G401 (cell line): ENCODE measurements around the gene AK6. TPM values are rescaled to one million over a fixed set of nuclear protein-coding genes. Genes with fewer than 3 reads are reported as not detected.
A peak's percentile ranks its signal among the peaks of the same experiment; 100 is the strongest.
"Not testable (repeated sequence)": the region's sequence is repeated elsewhere in the genome, so short reads cannot be mapped to it uniquely, and the experiment has no call there.

Experiments used
- DNase-seq: peaks from one replicate; pipeline ENCODE4 v3.0.0-alpha.2; 2015; ENCODE audit warnings: low spot score
- in situ Hi-C: cut with HindIII; loops from 2 replicates; pipeline ENCODE4 v1.10.0; 2016; ENCODE audit warnings: low sequenced_read_pairs, mixed read lengths
- total RNA-seq: library from RNA; depleted of rRNA; stranded (reverse); fragments of >200 nt; shearing (Covaris generic); gene quantifications from 2 replicates; pipeline ENCODE4 v1.2.3, GENCODE V29; 2014; rRNA removed

AK6 gene
- 39.7 and 62.0 TPM in 2 replicates for total RNA-seq

GRCh38 chr5:69369340-69370121 is at the start of gene AK6, which contains the start of the genes RAD17 and TAF9:
Gene AK6, minus strand, starts transcription at chr5:69369520. Its CDS starts 30 bp downstream, at chr5:69369490.
Gene RAD17, plus strand, starts transcription at chr5:69369818. Its CDS starts 2,391 bp downstream, at chr5:69372209.
Gene TAF9, minus strand, starts transcription at chr5:69369520. Its CDS starts 3,783 bp downstream, at chr5:69365737.
- in situ Hi-C loops = no loop called here

DNA sequence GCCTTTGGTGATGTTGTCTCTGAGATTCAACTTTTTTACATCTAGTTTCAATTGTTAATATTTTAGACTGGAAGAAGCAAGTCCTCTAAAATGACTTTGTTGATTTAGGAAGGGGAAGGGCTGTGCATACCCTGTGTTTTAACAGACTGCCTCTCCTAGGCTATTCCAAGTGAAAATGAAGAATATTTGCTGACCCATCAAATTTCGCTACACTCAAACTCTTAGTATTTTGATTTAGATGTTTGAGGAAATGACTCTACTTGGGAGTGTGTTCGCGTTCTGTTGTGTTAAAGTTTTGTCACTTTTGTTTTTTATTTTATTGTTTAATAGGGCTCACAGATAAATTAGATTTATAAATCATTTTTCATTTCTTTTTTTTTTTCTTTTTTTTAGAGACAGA is 49.2 kb upstream of the AK6 start:
- in situ Hi-C loops = no loop called here
- DNase-seq = no peak

More at GRCh38 chr5:69369340-69370121, at the start of gene AK6, which contains the start of the genes RAD17 and TAF9:
- DNase-seq = peak; percentile 90

GRCh38 chr5:69416699-69417098 is 47.4 kb upstream of the AK6 start:
- in situ Hi-C loops = no loop called here
- no peak for DNase-seq

- in situ Hi-C loops = no loop called here
- no peak for DNase-seq
These were observed 46.9 kb upstream of the AK6 start for GRCh38 chr5:69416180-69416579.

DNA sequence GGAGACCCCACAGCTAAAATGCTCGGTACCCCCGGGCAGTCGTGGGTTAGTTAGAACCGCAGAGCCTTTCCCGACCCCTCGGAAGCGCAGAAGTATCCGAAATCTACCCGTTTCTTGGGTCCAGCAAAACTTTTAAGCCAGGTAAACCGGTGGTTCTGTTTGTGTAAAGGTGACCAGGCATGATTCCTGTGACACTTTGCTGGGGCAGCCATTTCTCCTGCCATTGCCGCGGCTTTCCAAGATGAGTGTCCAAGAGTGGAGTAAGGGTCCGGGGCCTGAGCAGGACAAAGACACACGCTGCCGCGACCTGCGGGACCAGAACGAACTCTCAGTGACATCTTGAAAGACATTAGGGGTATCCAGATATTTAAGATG is 46.3 kb upstream of the AK6 start:
- in situ Hi-C loops = no loop called here
- DNase-seq = no peak

DNA sequence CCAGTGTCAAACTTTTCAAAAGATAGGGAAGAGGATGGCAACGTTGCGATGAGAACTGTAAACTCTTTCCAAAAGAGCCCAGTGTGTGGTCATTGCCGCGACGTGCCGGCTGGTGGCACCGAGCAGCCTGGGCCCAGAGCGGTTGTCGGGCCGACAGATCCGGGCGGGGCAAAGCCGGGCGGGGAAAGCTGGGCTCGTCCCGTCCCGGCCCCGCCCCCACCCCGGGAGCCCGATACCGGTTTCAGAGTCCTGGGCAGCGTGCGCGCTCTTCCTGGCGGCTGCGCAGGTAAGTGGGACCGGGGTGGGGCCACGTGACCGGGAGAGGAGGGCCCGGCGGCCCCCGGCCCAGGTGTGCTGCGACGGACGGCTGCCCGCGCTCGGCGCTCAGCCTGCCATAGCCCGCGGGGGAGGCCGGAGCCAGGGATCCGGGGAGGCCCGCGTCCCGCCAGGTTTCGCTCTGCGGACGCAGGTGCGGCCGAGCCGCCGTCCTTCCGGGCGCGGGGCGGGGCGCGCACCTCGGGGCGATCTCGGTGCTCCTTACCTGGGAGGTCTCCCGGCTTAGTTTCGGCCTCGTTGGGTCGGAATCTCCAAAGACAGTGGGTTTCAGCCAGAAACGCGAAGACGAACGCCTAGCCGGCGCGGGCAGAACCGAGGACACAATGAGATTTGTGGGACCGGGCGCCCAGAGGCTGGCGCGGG is 45.7 kb upstream of the AK6 start, which contains the start of gene MARVELD2:
MARVELD2 (plus strand) TSS at position 232 of the 699 bp plus-strand sequence. CDS start 4,270 bp downstream, outside the sequence.
- in situ Hi-C loops = no loop called here
- peak; percentile 16 for DNase-seq

DNA sequence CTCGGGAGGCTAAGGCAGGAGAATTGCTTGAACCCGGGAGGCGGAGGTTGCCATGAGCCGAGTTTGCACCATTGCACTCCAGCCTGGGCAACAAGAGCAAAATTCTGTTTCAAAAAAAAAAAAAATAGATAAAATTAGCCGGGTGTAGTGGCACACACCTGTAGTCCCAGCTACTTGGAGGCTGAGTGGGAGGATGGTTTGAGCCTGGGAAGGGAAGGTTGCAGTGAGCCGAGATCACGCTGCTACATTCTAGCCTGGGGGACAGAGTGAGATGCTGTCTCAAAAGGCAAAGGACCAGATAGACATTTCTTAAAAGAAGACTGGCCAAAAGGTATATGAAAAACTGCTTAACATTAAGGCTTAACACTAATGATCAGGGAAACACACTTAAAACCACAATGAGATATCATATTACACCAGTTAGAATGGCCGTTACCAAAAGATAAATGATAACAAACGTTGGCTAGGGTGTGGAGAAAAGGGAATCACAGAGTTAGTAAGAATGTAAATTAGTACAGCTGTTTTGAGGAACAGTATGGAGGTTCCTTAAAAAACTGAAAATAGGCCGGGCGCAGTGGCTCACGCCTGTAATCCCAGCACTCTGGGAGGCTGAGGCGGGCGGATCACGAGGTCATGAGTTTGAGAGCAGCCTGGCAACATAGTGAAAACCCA is 35.5 kb upstream of the AK6 start:
- DNase-seq = no peak
- in situ Hi-C loops = no loop called here

- in situ Hi-C loops = loop anchor here (25.0 kb wide), 1 partner anchor 341 kb away; no protein-coding TSS in a partner anchor
- DNase-seq = no peak
These were observed 9.1 kb upstream of the AK6 start for GRCh38 chr5:69378376-69378775.

- DNase-seq = no peak
- in situ Hi-C loops = loop anchor here (25.0 kb wide), 1 partner anchor 338 kb away; no protein-coding TSS in a partner anchor
These were observed 5.7 kb upstream of the AK6 start for GRCh38 chr5:69374911-69375446.

- in situ Hi-C loops = no loop called here
- no peak for DNase-seq
These were observed 3.1 kb upstream of the AK6 start for GRCh38 chr5:69372394-69372793.

GRCh38 chr5:69370335-69370734 is 1.0 kb upstream of the AK6 start:
- DNase-seq, in situ Hi-C loops: not testable (repeated sequence)

GRCh38 chr5:69368458-69369339 is 621 bp downstream of the AK6 start:
- in situ Hi-C loops = no loop called here

GRCh38 chr5:69367697-69368279 is 1.5 kb downstream of the AK6 start:
- in situ Hi-C loops = no loop called here
- DNase-seq = no peak

More at GRCh38 chr5:69368458-69369339, 621 bp downstream of the AK6 start:
- peak; percentile 55 for DNase-seq

DNA sequence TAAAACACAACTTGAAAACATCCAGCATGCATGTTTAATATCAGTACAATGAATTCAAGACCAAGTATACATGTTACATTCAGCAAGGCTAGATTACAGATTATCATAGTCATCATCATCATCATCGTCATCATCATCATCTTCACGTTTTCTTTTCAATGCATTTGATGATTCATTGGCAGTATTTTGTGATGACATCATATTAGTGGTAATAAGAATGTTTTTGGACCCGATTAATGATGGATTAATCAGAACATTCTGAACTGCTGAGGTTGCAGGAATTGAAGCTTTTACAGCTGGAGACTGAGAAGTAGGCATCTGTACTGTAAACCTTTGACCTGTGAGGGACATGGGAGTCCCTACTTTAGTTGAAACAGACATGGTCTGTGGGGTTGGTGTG is 4.5 kb downstream of the AK6 start:
- no peak for DNase-seq
- in situ Hi-C loops = no loop called here

GRCh38 chr5:69364414-69364813 is 4.9 kb downstream of the AK6 start:
- in situ Hi-C loops = no loop called here
- DNase-seq = peak; percentile 12

- in situ Hi-C loops = no loop called here
- DNase-seq = no peak
These were observed 8.9 kb downstream of the AK6 start for GRCh38 chr5:69360442-69360841.

GRCh38 chr5:69359699-69360098 is 9.6 kb downstream of the AK6 start:
- in situ Hi-C loops = no loop called here
- no peak for DNase-seq

- in situ Hi-C loops = no loop called here
- DNase-seq = no peak
These were observed 18.7 kb downstream of the AK6 start for GRCh38 chr5:69350664-69351063.
